ENCODE measurements around the gene TLE2.

GRCh38 chr19:3038214-3038613, 9.1 kb upstream of the TLE2 start:
- no peak for TF ChIP-seq CTCF (IDR thresholded peaks at IDR 0.05; ENCODE audit: borderline replicate concordance, extremely low read depth, low read length, poor library complexity, severe bottlenecking)
- no peak for TF ChIP-seq EZH2 (IDR thresholded peaks at IDR 0.05; ENCODE audit: borderline replicate concordance, low read depth, low read length, severe bottlenecking)

Measured in DND-41 (cell line).